ENCODE measurements around the gene RNASE8.

RNASE8 gene

DNA sequence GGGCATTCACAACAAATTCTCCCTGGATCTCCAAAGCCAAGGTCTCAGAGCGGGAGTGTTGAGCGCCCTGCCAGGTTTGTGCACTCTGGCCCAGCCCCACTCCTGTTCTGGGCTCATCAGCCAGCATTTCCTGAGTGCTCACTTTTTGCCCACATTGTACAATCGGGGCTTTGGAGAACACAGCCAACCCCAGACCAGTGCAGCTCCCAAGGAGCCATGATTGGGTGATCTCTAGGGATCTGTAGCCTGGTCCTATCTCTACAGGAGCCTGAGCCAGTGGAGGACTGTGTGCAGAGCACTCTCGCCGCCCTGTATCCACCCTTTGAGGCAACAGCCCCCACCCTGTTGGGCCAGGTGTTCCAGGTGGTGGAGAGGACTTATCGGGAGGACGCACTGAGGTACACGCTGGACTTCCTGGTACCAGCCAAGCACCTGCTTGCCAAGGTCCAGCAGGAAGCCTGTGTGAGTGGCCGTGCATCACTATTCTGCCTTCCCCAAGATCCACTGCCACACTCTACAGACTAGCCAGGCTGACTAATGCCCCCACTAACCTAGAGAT, 15.2 kb downstream of the RNASE8 start:
- FAIRE-seq (no peak), DNase-seq (ENCODE audit: low spot score) (no peak)

DNA sequence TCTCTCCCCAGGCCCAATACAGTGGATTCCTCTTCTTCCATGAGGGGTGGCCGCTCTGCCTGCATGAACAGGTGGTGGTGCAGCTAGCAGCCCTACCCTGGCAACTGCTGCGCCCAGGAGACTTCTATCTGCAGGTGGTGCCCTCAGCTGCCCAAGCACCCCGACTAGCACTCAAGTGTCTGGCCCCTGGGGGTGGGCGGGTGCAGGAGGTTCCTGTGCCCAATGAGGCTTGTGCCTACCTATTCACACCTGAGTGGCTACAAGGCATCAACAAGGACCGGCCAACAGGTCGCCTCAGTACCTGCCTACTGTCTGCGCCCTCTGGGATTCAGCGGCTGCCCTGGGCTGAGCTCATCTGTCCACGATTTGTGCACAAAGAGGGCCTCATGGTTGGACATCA, 16.3 kb downstream of the RNASE8 start:
- DNase-seq (ENCODE audit: low spot score) (no peak), FAIRE-seq (no peak)

DNA sequence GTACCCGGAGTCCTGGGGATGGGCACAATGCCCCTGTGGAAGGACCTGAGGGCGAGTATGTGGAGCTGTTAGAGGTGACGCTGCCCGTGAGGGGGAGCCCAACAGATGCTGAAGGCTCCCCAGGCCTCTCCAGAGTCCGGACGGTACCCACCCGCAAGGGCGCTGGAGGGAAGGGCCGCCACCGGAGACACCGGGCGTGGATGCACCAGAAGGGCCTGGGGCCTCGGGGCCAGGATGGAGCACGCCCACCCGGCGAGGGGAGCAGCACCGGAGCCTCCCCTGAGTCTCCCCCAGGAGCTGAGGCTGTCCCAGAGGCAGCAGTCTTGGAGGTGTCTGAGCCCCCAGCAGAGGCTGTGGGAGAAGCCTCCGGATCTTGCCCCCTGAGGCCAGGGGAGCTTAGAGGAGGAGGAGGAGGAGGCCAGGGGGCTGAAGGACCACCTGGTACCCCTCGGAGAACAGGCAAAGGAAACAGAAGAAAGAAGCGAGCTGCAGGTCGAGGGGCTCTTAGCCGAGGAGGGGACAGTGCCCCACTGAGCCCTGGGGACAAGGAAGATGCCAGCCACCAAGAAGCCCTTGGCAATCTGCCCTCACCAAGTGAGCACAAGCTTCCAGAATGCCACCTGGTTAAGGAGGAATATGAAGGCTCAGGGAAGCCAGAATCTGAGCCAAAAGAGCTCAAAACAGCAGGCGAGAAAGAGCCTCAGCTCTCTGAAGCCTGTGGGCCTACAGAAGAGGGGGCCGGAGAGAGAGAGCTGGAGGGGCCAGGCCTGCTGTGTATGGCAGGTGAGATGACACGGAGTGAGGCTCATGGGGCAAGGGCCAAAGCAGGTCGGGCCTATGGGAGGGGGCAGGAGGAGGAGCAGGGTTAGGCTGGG, 17.0 kb downstream of the RNASE8 start:
- FAIRE-seq, result no peak
- DNase-seq (ENCODE audit: low spot score), result no peak

DNA sequence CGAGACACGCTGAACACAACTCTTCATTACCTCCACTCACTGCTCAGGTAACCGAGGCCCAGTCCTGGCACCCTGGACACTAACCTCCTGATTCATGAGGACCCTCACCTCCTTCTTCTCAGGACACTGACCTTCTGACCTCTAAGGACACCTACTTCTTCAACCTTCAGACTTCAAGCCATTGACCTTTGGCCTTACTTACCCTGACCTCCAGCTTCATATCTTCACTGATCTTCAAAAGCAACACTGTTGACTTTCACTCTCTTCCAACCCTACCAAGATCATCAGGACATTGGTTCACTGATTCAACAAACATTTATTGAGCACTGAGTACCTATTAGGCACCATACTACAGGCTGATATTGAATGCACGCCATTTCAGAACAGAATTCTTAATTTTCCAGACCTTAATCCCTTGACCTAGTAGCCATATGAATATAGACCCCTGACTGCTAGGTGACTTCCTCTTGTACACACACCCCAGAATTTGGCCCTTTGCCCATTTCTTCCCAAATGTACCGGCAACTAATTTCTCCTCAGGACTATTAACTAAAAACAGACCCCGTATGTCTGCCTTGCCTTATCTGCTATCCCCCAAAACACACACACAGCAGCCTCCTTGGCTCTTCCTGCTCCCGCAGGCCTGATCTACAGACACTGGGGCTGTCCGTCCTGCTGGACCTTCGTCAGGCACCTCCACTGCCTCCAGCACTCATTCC, 18.3 kb downstream of the RNASE8 start:
- no peak for DNase-seq (ENCODE audit: low spot score)
- peak; percentile 35 for FAIRE-seq

DNA sequence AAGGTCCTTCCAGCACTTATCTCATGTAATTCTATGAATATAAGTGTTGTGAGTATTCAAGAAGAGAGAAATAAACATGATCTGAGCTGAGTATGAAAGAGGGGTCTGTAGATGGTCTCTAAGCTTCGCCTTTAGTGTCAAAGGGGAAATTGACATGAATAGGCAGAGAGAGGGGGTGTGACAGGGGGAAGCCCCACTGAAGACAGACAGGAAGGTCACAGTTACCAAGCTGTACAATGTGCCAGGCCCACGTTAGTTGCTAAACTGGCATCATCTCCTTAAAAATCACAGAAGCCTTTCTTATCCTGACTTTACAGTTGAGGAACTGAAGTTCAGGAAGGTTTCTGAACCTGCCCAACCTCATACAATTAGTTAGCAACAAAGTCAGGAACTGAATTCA, 20.1 kb downstream of the RNASE8 start:
- FAIRE-seq, result no peak
- DNase-seq (ENCODE audit: low spot score), result no peak

DNA sequence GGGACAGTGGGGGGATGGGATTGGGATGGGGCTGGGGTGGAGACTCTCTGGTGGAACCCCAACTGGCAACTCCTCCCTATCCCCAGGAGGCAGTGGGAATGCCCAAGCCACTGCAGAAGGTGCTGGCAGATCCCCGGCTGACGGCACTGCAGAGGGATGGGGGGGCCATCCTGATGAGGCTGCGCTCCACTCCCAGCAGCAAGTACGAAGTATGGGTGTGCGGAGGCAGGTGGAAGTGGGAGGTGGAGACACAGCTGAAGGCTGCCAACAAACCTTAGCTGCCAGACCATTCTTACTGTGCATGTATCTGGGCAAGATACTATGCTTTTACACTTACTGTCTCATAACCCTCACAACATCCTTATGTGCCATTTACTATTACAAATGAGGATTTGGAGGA, 20.7 kb downstream of the RNASE8 start:
- FAIRE-seq (no peak), DNase-seq (ENCODE audit: low spot score) (no peak)

DNA sequence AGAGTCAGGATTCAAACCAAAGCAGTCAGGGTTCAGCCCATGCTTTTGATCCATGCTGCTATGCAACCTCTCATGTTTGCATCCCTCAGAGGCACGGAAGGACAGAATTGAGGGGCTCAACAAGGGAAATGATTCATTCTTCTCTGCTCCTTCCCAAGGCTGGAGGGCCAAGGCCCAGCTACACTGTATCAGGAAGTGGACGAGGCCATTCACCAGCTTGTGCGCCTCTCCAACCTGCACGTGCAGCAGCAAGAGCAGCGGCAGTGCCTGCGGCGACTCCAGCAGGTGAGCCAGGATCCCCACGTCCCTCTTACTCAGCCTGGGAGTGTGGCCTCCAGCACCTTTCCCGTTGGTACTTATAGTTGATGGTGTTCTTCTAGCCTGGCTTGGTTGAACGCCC, 21.1 kb downstream of the RNASE8 start:
- FAIRE-seq, result no peak

DNA sequence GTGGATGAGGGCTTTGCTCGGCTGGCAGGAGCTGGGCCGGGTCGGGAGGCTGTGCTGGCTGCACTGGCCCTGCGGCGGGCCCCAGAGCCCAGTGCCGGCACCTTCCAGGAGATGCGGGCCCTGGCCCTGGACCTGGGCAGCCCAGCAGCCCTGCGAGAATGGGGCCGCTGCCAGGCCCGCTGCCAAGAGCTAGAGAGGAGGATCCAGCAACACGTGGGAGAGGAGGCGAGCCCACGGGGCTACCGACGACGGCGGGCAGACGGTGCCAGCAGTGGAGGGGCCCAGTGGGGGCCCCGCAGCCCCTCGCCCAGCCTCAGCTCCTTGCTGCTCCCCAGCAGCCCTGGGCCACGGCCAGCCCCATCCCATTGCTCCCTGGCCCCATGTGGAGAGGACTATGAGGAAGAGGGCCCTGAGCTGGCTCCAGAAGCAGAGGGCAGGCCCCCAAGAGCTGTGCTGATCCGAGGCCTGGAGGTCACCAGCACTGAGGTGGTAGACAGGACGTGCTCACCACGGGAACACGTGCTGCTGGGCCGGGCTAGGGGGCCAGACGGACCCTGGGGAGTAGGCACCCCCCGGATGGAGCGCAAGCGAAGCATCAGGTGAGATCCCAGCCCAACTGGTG, 24.0 kb downstream of the RNASE8 start:
- FAIRE-seq, result no peak
- no peak for DNase-seq (ENCODE audit: low spot score)

More for the DNA sequence above, 21.1 kb downstream of the RNASE8 start:
- no peak for DNase-seq (ENCODE audit: low spot score)

DNA sequence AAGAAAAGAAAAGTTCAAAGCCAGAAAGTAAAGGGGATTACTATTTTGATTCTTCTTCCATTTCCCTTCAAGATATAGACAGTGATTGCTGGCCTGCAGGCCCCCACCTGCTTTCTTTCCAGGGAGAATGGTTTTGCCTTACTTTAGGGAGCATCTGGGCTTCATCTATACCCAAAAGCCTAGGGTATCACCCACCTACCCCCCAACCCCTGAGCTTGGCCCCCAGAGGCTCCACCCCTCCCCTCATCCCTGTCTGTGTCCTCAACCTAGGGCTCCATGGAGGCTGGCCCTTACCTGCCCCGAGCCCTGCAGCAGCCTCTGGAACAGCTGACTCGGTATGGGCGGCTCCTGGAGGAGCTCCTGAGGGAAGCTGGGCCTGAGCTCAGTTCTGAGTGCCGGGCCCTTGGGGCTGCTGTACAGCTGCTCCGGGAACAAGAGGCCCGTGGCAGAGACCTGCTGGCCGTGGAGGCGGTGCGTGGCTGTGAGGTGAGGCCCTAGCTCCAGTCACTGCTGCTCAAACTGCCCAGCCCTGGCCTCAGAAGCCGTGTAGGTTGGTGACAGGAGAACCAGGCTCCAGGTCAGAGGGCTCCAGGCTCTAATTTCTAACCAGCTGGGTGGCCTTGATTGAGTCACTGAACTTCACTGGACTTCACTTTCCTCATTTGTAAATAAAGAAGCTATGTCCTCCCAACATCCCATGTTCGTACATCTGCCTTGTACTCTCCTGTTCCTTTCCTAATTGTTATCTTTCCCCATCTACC, 26.1 kb downstream of the RNASE8 start:
- FAIRE-seq (no peak), DNase-seq (ENCODE audit: low spot score) (no peak)

DNA sequence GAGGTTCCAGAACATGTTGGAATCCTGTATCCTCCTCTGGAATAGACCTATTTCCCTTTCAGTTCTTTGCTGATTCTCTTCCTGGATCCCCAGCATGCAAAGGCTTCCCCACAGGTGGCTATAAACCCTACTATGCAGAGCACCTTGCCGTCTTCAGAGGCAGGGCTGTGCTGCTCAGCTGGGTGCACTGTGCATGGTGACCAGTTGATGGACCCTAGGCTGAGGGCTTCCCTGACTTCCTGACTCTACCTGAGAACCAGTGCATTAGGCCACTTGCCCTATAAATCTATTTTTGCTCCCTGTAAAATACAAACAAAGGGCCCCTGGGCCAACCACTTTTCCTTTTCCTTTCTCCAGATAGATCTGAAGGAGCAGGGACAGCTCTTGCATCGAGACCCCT, 26.8 kb downstream of the RNASE8 start:
- no peak for DNase-seq (ENCODE audit: low spot score)

DNA sequence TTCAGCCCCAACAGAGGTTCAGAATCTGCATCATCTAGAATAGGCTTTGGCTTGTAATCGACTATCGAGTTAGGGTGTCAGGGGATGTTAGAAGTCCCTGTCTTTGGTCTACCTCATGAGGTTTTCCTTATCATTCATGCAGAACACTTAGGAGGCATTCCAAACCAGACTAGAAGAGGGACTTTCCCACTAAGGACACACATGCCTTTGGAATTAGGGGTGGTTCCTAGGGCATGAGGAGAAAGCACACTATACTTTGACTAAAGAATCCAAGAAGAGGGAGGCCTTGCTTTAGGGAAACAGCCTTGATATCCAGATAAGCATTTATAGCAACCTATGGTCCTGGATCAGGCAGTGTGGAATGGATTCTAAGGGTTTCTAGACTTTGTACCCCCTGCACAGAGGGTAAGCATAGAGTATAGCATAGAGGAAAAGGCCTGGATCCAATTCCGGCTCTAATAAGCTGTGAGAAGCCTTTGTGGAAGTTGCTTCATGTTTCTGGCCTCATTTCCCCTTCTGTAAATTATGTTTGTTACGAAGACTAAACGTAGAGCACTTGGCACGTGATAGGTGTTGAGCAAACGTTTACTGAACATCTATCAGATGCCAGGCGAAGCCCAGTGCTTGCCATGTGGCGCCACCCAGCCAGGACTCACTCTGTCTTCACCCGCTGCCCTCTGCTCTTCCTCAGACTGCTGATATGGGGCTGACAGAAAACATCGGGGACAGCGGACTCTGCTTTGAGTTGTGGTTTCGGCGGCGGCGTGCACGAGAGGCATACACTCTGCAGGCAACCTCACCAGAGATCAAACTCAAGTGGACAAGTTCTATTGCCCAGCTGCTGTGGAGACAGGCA, 27.6 kb downstream of the RNASE8 start:
- DNase-seq (ENCODE audit: low spot score), result no peak
- no peak for FAIRE-seq

More for the DNA sequence above, 26.8 kb downstream of the RNASE8 start:
- FAIRE-seq, result no peak

DNA sequence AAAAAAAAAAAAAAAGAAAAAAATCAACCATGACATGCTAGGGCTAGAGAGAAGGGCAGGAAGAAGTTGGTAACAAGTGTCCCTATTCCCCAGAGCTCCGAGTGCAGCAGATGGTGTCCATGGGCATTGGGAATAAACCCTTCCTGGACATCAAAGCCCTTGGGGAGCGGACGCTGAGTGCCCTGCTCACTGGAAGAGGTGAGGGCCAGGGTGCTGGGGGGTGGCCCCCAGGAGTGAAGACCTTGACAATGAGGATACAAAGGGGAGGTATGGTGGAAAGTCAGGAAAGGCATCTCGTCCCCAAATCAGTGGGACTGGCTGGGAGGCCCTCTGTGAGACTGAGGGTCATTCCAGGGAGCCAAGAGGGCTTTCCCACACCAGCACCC, 29.3 kb downstream of the RNASE8 start:
- DNase-seq (ENCODE audit: low spot score), result no peak
- no peak for FAIRE-seq

DNA sequence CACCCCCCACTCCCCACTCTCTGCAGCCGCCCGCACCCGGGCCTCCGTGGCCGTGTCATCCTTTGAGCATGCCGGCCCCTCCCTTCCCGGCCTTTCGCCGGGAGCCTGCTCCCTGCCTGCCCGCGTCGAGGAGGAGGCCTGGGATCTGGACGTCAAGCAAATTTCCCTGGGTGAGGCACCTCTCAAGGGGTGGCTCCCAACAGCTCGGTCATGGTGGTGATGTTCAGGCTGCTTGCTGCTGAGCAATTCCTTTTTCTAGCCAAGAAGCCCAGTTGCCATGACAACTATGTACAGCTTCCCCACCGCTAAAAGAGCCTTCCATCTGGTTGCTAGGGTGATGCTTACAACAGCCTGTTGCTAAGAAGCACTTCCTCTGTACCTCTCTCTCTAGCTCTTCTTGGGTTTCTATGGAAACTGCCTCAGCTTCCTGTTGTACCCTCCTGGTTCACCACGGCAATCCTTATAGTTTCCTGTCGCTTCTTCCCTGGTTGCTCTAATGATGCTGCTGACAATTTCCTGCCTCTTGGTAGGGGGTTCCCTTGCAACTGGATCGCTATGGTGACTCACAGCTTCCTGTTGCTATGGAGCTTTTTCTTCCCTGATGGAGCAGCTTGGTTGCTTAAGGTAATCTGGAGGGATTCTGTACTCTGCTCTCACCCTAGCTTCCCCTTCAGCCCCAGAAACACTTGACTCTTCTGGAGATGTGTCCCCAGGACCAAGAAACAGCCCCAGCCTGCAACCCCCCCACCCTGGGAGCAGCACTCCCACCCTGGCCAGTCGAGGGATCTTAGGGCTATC, 29.9 kb downstream of the RNASE8 start:
- no peak for FAIRE-seq
- DNase-seq (ENCODE audit: low spot score), result peak; percentile 55

DNA sequence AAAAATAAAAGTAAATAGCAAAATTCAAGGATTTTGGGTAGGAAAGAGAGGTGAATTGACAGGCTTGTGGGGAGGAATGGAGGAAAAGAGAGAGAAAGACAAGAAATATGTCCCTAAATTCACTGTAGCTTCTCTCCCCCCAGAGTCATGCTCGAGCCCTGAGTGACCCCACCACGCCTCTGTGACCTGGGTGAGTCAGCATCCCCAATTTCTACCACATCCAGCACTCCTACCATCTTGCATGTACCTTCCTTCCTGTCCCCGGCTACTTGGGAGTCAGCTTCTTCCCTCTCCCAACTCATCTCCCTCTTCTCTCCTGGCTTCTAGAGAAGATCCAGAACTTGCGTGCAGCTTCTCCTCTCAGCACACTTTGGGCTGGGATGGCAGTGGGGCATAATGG, 31.1 kb downstream of the RNASE8 start:
- FAIRE-seq, result no peak
- DNase-seq (ENCODE audit: low spot score), result no peak

DNA sequence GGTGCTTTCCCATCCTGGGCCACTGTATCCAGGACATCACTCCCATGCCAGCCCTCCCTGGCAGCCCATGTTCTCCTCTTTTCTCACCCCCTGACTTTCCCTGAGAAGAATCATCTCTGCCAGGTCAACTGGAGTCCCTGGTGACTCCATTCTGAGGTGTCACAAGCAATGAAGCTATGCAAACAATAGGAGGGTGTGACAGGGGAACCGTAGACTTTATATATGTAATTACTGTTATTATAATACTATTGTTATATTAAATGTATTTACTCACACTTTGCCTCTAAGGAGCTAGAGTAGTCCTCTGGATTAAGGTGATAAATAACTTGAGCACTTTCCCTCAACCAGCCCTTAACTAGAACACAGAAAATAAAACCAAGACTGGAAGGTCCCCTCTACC, 31.6 kb downstream of the RNASE8 start:
- no peak for DNase-seq (ENCODE audit: low spot score)
- no peak for FAIRE-seq

DNA sequence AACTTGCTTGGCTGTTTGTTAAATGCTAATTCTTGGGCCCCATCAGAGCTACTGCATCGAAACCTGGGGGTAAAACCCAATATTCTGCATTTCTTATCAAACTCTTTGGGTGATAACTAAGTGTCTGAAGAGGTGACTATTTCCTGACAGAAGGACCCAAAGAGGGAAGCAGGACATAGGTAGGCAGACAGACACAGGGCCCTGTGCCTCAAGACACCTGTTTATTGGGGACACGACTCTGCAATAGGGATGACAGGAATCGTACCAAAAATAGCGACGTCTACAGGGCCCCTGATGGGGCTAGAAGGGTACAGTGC, 32.2 kb downstream of the RNASE8 start:
- FAIRE-seq, result no peak

DNA sequence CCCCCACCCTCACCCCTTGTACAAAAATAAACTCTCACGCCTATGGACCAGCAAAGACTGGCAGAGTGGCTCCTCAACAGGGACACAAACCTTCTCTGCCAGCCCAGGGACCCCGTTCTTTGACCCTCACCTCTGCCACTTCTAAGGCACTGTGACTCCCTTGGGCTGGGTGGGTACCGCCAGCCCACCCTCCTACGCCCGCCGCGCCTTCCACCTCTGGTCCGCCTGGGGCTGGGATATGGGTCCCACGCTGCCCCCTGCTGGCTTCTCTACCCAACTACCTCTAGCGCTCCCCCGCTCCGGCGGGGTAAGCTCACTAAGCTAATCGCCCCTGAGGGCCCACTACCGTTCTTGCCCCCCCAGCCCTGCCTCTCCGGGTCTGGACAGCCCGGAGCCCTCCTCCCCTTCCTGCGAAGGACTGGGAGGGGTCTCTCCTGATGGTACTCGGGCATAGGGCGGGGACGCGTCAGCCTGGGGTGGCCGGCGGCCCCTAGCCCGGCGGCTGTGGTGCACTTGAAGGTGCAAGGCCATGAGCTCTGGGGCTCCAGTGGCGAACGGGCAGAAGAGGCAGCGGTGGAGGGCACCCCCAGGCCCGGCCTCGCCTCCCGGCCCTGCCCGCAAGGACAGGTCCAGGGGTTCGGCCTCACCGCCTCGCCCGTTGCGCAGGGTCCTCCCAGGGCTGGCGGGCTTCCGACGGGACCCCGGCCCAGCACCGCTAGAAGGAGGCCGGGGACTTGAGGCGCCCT, 32.7 kb downstream of the RNASE8 start:
- FAIRE-seq (no peak), DNase-seq (ENCODE audit: low spot score) (peak; percentile 45)

More for the DNA sequence above, 32.2 kb downstream of the RNASE8 start:
- no peak for DNase-seq (ENCODE audit: low spot score)

DNA sequence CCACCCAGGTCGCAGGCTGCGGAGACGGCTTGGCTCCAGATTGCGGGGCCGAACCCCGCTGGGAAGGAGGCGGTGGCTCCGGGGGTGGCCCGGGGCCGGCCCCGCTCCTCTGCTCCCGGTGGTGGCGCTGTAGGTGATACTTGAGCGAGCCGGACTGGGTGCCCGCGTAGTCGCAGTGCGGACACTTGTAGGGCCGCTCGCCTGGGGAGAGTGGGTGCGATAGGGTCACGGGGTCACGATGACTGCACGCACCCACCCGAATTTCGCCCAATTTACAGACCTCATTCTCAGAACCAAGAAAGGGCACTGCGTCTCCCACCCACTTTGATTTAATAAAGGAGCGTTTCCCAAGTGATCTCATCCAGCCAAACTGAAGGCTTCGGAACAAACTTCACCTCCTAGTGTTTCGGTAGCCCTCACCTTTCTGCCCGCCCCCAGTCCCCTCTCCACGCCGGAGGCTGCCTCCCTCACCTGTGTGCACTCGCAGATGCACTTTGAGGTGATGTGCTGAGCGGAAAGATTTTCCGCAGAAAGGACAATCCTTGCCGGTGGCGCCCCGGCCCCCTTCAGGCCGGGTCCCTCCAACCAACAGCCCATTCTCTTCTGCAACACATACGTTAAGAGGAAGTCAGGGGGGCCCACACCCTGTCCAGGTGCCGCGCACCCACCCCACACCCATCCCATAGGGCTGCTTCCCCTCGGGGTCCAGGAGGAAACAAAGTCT, 33.5 kb downstream of the RNASE8 start:
- FAIRE-seq (no peak), DNase-seq (ENCODE audit: low spot score) (no peak)

Data from urothelium cell line (cell line).